Activated CD8-positive, alpha-beta memory T cell treated with anti-CD3 and anti-CD28 coated beads for 24 hours (primary cell): ENCODE data around the gene PIK3C2B.

ENCODE experiments used
- DNase-seq: peaks from one replicate; pipeline ENCODE4 v3.0.0-alpha.2; 2020

Gene PIK3C2B

DNA sequence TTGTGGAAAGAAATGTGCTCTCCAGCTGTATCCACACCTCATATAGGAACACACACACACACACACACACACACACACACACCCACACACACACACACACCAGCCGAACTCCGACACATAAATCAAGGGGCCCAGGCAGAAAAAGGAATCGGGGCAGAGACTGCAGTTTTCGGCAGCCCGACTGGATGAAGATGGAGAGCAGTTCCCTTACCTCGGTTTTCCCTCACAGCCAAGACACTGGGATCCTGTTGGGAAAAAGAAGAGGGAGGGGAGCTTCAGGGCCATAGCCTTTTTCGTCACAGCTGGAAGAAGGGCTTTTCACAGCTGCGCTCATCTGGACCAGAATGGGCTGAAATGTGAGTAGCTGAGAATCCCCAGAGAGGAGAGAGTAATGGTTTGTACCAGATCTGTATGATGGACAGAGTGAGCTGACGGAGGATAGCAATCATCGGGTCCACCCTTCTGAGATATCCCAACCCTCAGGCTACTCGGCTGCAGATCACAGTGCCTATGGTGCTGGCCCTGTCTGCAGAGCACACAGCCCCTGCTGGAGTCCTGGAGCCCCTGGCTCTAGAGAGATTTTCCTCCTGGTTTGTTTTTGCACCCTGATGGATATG is 37.7 kb downstream of the PIK3C2B start:
- no peak for DNase-seq

DNA sequence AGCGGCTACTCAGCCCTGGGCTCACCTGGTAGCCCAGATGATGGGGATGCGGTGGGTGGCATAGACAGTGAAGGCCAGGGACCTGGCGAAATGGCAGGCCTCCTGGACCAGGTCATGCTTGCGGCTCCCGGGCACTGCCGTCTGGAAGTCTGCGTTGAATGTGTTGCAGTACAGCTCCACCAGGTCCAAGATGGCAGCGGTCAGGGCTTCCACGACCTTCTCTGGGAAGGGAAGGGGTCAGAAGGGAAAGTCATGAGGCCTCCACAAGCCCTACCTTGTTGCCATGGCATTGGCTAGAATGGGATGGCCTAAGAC is 38.8 kb downstream of the PIK3C2B start:
- no peak for DNase-seq

DNA sequence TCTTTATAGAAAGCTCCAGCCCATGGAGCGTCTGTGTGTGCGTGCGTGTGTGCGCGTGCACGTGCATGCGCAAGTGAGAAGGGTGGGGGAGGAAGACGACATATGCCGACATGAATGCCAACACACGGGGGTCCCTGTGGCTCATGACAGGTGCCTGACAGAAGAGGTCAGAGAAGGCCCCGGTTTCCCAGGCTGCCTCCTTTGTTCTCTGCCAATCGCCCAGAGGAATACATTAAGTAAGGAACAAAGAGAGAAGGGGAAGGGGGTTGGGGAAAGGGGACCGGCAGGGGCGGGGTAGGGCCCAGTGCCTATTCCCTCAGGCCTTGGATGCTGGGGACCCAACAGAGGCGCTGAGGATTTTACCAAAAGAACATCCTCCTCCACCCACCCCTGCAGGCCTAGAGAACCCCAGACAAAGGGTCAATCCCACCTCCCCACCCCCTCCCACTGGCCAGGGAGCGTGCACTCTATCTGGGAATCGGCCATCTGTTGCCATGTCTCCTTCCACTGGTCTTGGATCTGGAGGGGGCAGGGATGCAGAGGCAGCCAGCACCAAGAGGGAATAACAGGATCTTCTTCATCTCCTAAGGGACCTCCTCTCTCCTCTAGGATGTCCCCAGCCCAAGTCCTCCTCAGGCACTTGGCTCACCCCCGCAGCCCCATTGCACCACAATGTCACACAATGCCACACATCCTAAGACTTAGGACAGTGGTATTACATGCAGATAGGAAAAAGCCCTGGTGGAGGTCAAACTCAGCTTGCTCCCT is 39.4 kb downstream of the PIK3C2B start:
- no peak for DNase-seq

DNA sequence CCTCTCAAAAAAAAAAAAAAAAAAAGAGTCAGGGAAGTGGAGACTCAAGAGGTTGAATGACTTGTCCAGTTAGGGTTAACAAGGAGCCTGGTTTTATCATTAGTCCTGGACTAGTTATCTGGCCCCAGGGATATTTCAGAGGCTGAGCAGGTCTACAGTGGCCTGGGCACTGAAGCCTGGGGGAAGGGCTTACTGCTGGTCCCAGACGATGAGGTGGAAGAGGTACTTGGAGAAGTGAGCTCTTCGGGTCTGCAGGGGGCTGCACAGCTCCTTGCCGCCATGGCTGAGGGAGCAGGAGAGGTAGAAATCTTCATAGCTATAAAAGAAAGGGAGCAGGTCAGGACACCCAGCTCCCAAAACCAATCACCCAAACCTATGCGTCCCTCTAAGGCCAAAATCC is 40.1 kb downstream of the PIK3C2B start:
- no peak for DNase-seq

DNA sequence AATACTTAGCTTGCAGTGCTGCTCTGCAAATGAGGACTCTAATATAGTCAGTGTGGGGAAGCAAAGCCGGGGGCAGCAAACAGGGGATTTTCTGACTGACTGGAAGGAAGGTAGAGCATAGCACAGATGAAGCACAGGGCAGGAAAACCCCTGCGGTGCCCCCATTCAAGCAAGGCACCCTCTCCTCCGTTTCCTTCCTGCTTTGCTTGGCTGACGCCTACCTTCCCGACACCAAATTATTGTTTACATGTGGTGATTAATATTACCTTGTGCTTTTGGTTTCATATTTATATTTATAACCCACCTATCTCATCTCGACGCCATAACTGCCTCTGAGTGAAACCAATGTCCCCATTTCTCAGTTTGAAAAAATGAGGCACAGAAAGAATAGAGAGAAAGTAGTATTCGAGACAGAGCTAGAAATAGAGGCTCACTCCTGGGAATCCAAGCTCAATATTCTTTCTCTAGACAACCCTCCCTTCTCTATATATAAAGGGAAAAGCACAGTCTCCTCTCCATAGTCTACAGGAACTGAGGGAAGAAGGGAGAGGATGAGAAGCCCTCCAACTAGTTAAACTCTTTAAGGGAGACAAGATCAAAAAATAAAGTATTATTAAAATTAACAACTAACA is 41.3 kb downstream of the PIK3C2B start:
- peak; percentile 80 for DNase-seq

DNA sequence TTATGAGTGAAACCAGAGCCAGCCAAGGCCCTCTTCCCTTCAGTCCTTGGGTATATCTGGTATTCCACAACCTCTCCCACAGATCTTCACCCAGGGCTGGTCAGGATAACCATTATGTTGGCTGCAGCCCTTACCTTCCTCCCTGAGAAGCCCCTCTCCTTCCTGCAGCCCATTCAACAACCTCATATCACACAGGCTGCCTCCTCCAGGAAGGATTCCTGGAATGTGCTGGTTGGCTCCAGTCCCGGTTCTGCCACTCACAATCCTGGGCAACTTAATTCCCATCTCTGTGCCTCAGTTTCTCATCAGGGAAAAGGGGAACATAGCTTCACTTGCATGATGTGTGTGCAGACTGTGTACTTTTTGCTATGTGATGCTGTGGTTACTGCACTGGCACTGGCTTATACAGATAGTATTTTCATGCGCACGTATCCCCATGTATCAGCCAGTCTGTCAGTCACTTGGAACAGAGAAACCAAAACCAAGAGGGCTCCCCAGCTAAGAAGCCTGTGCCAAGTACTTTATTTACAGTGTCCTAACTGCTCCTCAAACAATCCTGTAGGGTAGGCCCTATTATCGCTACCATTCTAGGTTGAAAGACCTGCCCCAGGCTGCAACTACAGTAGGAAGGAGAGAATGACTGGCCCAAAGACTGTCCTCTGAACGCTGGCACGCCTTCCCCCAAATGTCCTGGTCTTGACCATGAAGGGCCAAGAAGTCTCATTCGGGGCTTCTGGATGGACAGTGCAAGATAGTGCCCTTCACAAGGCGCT is 43.1 kb downstream of the PIK3C2B start:
- DNase-seq, result no peak

DNA sequence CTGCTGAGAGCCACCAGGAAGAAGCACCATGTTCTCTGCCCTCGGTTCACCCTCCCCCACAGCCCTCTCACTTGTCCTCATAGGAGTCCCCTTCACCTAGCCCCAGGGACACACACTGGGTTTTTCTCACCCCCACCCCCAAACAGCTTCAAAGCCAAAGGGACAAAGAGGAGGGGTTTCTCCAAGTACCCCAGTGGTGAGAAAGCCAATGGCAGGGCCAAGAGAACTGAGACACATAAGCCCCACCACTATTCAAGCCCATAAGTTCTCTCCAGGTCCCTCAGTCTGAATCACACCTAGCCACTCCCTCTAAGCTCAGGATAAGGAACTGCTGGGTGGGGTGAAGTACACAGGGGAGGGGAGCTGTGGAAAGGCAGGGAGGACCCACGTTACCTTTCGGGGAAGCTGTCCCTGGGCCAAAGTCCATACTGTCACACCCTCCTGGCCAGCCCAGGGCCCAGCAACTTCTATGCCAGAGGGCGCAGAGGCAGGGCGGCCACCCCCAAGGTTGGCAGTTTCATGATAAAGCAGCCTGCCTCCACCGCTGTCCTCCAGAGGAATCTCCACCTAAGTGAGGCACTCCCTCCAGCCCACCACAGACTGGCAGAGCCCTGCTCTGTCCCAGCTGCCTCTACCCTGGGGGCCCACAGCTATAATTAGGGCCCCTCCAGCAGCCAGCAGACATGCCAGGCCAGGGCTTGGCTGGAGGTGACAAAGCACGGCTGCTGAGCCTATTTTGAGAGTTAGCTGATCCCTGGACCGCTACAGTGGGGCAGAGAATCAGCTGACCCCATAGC is 43.9 kb downstream of the PIK3C2B start:
- DNase-seq, result no peak

DNA sequence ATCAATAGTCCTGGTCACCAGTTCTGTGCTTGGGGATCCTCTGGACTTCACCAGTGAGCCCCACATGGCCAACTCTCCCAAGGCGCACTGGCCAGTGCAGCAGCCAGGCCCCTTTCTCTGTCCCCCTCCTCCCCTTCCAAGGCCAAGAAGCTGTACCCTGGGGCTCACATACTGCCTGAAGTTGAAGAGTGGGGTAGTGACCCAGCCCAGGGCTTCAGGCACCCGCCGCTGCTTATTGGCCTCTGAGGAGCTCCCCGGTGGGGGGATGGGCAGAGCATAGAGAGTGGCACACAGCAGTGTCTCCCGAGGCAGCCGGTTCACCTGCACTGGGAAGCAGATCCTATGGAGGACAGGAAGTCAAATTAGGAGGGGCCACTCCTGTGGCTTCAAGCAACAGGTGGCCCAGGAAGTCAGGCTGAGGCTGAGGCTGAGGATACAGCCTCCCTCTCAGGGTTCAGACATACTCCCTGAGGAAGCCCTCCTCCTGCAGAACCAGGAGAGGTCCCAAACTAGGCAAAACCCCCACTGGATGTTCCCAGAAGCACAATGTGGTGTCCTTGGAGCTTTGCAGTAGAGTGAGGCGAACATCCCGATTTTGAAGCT is 44.8 kb downstream of the PIK3C2B start:
- DNase-seq, result no peak

DNA sequence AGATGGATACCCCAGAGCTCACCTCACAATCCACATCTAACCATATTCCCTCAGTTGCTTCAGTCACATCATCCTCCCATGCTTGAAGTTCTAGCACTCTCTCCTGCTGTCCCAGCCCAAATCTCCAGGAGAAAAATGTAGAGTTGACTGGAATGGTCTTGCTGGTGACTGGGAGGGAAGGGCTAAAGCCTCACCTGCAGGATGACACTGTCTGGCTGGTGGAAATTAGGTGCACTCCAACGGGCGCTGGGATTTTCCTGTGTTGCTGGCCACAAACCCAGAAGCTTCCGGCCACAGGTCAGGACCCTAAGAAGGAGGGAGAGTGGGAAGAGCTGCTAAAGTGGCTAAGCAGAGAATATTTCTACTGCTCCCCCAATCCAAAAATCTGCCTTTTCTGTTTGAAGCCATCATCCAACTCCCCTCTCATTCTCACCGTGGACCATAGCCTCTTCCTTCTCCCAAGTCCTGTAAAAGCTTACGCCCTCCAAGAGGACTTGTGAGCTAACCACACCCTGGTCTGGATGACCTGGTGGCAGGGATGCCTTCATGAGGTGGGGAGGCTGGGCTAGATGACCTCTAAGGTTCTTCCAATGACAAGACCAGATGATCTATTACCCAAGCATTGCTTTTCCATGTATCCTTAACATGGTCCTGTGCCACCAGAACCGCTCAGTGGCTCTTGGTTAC is 45.5 kb downstream of the PIK3C2B start:
- DNase-seq, result no peak

DNA sequence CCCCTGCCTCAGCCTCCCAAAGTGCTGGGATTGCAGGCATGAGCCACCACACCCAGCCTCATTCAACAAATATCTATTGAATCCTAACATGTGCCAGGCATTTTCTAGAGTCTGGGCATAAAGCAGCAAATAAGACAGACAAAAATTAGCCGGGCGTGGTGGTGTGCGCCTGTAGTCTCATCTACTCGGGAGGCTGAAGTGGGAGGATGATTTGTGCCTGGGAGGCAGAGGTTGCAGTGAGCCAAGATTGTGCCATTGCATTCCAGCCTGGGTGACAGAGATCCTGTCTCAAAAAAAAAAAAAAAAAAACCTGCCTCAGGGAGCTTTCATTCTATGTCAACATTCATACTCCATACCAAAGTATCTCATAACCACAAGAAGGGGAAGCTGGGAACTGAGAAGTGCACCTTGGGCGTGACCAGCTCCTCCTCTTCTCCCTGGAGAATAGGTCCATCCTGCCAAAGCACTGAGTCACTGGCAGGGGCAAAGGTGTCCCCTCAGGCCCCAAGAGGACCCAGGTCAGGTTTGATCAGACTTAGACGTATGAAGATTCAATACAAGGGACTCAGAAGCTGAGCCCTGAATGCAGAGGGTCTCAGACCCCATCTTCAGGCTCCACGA is 46.2 kb downstream of the PIK3C2B start:
- no peak for DNase-seq

DNA sequence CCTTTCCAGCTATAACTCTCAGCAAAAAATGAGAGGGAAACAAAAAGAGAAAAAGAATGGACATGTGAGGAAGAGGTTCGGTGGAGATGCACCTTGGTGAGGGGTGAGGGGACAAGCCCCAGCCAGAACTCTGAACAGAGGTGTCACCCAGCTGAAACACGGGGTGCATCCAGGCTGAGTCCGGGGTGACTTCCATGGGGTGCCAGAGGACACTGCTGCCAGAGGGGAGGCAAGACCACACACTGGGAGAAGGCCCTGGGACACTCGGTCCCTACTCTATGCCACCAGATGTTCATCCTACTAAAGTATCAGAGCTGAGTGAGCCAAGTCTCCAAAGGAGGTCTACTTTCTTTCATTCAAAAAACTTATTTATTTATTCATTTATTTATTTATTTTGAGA is 46.9 kb downstream of the PIK3C2B start:
- no peak for DNase-seq

DNA sequence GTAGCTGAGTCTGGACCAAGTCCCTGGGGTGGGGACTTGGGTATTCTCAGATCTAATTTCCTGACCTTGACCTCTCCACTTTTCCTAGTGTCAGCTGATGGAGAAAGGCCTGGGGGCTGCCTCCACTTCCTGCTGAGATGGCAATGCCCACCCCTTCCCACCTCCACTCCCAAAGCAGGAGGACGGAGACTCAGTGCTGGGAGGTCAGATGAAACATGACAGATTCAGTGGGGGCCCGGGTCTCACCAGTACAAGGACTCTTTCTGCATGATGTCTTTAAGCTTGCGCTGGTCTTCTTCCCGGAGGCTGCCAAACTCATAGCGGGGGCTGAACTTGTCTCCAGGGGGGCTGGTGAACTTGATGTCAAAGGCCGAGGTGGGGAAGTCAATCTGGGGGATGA is 47.4 kb downstream of the PIK3C2B start:
- no peak for DNase-seq

DNA sequence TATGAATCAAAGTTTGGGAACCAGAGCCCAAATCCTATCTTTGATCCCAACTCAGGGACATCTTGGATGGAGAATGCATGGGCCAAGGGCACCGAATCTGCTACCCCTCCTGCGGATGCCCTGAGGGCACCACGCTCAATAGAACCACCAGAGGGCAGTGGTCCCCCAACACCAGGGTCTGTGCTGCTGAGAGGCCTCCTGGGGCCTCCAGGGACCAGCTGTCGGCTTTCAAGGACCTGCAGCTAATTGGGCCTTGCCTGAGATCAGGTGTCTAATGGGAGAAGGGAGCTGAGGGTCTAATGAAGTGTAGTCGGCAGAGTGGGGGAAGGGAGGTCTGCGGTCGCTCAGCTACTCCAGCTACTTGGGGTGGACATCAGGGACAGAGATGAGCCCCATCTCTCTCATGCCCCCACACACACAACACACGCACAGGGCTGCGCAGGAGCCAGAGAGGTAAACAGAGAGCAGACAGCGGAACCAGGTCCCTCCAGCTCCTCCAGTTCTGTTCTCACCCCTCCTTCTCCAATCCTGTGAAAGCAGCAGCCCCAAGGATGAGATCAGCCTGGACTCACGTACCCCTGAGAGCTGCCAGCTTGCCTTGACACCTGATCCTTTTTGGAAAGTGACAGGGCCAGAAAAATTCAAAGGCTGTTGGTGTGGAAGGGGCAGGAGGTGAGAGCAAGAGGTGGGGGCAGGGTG is 48.0 kb downstream of the PIK3C2B start:
- peak; percentile 87 for DNase-seq

DNA sequence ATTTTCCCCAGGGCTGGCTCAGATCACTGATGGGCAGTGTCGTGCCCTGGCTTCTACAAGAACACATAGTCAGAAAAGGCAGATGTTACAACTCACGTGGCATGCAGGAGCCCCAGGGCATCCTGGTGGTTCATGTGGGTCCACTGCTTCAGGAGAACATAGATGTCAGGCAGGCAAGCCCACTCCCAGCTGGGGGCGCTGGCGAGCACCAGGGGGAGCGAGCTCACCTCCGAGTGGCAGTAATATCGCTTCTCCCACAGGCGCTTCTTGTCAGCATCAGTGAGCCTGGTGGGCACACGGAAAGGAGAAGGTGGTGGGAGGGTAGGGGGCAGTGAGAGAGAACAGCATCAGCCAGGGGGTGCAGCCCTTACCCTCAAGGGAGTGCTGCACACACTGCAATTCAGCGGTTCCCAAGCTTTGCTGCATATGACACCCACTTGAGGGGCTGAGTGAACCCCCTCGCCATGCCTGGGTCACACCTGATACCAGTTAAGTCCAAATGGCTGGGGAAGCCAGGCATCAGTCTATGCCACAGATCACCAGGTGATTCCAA is 48.7 kb downstream of the PIK3C2B start:
- DNase-seq, result peak; percentile 74
